Breast epithelium (tissue), 4 donors: ENCODE measurements around the gene ADCY7. TPM values are rescaled to one million over a fixed set of nuclear protein-coding genes. Genes with fewer than 3 reads are reported as not detected.

ENCODE experiments used
- DNase-seq, 2 donors: peaks; one replicate each; pipeline ENCODE4 v3.0.0-alpha.2; 2019; ENCODE audit warnings: low spot score in 2 of 2
- H3K27ac ChIP-seq, 2 donors: fragments of 200-600 bp; sonication (generic) in 1 of 2; one replicate each; pipeline ENCODE4 v1.5.1; 2016 to 2019; ENCODE audit warnings: mild to moderate bottlenecking in 1 of 2
- H3K27me3 ChIP-seq, 2 donors: fragments of 200-600 bp; sonication (generic) in 1 of 2; one replicate each; pipeline versions ENCODE4 v1.5.1 to v1.6.0; 2017 to 2019; ENCODE audit warnings: control low read depth in 1 of 2, mild to moderate bottlenecking in 1 of 2
- H3K36me3 ChIP-seq: fragments of 200-600 bp; one replicate; pipeline ENCODE4 v1.5.1; 2019
- H3K4me1 ChIP-seq, 2 donors: fragments of 200-600 bp; sonication (generic); one replicate each; pipeline ENCODE4 v1.5.1; 2016 to 2019; ENCODE audit warnings: control low read depth in 1 of 2
- H3K4me3 ChIP-seq, 3 donors: fragments of 200-600 bp; sonication (generic); 1 replicate in 2 of 3; 2 replicates in 1 of 3; pipeline ENCODE4 v1.5.1; 2016 to 2019; ENCODE audit warnings: mild to moderate bottlenecking in 3 of 3, moderate library complexity in 2 of 3
- H3K9me3 ChIP-seq, 2 donors: fragments of 200-600 bp; sonication (generic) in 1 of 2; one replicate each; pipeline ENCODE4 v1.5.1; 2016 to 2019; ENCODE audit warnings: control low read depth in 1 of 2
- POLR2A ChIP-seq: fragments of 450-650 bp; IDR thresholded peaks from one replicate; pipeline ENCODE4 v1.6.1; 2016; ENCODE audit warnings: antibody characterized with exemption, mild to moderate bottlenecking, moderate library complexity
- POLR2AphosphoS5 ChIP-seq, 3 donors: sonication (generic); formaldehyde crosslinking; IDR thresholded peaks; one replicate each; pipeline ENCODE4 v1.6.1; 2017; ENCODE audit warnings: antibody characterized with exemption in 3 of 3
- intact Hi-C: fragments of 100-400 bp; cut with DNase I; formaldehyde crosslinking; loops from one replicate; pipeline ENCODE4 v1.15.1; 2023; ENCODE audit warnings: low total_unique reads
- total RNA-seq, 3 donors: library from RNA; depleted of rRNA; stranded (reverse); fragments of >200 nt; gene quantifications; one replicate each; pipeline ENCODE4 v1.1.0, GENCODE V29; 2016
- TF ChIP-seq, protein P1 (sequence below), 3 donors: fragments of 450-650 bp; IDR thresholded peaks; one replicate each; pipeline ENCODE4 v1.5.1; 2016 to 2017; ENCODE audit warnings: antibody characterized with exemption in 3 of 3, mild to moderate bottlenecking in 3 of 3, moderate library complexity in 3 of 3

ADCY7 gene
- total RNA-seq, 3 donors from 2014 or later, result 6.2 to 30.7 (median 10.2) TPM

DNA sequence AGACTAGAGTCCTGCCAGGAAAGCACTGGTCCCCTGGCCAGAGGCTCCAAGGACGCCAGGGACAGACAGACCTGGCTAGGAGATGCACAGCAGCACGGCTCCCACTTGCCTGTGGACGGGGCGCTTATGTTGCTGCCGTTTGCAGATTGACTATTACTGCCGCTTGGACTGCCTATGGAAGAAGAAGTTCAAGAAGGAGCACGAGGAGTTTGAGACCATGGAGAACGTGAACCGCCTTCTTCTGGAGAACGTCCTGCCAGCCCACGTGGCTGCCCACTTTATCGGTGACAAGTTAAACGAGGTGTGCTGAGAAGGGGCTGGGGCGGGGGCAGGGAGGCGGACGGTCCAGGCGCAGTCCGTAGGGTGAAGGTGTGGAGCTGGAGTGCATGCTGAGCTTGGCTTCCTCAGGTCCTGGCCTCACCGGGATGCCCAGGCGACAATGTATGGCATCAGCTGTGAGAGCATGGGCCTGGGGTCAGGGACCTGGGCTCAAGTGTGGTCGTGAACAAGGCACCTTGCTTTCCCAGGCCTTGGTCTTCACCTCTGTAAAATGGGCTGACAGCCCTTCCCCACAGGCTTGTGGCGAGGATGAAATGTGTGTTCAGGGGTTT is 45.6 kb downstream of the ADCY7 start:
- H3K4me3 ChIP-seq, result no peak overlapping the region
- no peaks in the 10 kb centered on the region for H3K27me3 ChIP-seq
- no peak overlapping the region for H3K27ac ChIP-seq
- intact Hi-C loops, result no loop called here
- no peaks in the 10 kb centered on the region for H3K9me3 ChIP-seq
- DNase-seq, result no peak
- TF ChIP-seq POLR2A, result no peak
- TF ChIP-seq POLR2AphosphoS5 (IDR thresholded peaks at IDR 0.05), result no peak
- TF ChIP-seq, protein P1, sequence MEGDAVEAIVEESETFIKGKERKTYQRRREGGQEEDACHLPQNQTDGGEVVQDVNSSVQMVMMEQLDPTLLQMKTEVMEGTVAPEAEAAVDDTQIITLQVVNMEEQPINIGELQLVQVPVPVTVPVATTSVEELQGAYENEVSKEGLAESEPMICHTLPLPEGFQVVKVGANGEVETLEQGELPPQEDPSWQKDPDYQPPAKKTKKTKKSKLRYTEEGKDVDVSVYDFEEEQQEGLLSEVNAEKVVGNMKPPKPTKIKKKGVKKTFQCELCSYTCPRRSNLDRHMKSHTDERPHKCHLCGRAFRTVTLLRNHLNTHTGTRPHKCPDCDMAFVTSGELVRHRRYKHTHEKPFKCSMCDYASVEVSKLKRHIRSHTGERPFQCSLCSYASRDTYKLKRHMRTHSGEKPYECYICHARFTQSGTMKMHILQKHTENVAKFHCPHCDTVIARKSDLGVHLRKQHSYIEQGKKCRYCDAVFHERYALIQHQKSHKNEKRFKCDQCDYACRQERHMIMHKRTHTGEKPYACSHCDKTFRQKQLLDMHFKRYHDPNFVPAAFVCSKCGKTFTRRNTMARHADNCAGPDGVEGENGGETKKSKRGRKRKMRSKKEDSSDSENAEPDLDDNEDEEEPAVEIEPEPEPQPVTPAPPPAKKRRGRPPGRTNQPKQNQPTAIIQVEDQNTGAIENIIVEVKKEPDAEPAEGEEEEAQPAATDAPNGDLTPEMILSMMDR (IDR thresholded peaks at IDR 0.05), result no peak
- no peaks in the 10 kb centered on the region for H3K4me1 ChIP-seq
- no peaks in the 10 kb centered on the region for H3K36me3 ChIP-seq

DNA sequence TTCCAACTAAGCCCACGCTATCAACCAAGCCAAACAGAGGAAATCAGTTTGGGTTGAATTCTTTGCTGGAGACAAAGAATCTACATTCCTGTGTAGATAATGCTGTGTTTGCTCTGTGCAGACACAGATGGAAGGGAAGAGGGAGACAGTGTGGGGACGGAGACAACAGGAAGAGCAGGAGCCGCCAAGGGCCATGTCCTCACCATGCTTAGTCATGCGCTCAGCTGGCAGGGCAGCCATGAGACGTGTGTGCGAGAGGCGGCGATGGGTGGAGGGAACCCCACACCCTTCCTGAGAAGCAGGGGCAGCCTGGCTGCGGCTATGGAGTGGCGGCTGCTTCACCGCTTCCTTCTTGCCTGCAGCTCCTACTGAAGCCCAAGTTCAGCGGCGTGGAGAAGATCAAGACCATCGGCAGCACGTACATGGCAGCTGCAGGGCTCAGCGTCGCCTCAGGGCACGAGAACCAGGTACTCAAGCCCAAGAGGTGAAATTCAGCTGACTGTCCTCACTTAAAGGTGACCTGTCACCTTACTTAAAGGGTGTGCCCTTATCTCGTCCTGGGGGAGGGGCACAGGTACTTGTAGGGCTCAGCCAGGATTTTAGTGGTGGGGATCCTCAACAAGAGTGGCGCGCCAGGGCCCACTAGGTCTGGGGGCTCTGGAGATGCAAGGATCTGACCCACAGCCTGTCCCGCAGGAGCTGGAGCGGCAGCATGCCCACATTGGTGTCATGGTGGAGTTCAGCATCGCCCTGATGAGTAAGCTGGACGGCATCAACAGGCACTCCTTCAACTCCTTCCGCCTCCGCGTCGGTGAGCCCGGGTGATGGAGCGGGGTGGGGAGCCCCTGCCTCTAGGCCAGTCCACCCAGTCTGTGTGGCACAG is 47.5 kb downstream of the ADCY7 start:
- peak overlapping the region; percentile 66 to 79 for H3K27ac ChIP-seq
- H3K27me3 ChIP-seq, result no peaks in the 10 kb centered on the region
- no peak overlapping the region for H3K4me3 ChIP-seq
- no peaks in the 10 kb centered on the region for H3K9me3 ChIP-seq
- H3K4me1 ChIP-seq, result no peaks in the 10 kb centered on the region
- no peak for TF ChIP-seq POLR2A
- TF ChIP-seq POLR2AphosphoS5 (IDR thresholded peaks at IDR 0.05), result peak in 1 of 3 donors; percentile 56
- TF ChIP-seq, protein P1 (IDR thresholded peaks at IDR 0.05), result no peak
- no peaks in the 10 kb centered on the region for H3K36me3 ChIP-seq
- intact Hi-C loops, result no loop called here
- DNase-seq, result peak in 1 of 2 donors; percentile 30

DNA sequence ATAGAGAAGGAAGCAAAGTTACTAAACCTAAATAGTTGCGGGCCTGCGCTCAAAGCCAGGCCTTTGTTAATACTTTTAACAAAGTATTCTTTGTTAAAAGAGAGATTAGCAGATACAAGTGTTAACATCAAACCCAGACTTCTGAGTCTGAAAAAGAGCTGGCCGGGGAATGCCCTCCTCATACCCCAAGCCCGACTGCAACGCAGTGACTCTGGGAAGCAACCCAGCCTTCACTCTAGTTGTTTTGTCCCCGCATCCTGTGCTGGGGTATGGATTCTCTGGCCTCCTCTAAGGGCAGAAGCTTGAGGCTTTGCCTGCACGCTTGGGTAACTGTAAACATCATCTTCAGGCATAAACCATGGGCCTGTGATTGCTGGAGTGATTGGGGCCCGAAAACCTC is 48.3 kb downstream of the ADCY7 start:
- no peak for DNase-seq
- H3K36me3 ChIP-seq, result no peaks in the 10 kb centered on the region
- no peak overlapping the region for H3K4me3 ChIP-seq
- no peaks in the 10 kb centered on the region for H3K9me3 ChIP-seq
- H3K27me3 ChIP-seq, result no peaks in the 10 kb centered on the region
- TF ChIP-seq, protein P1 (IDR thresholded peaks at IDR 0.05), result no peak
- TF ChIP-seq POLR2A, result no peak
- TF ChIP-seq POLR2AphosphoS5 (IDR thresholded peaks at IDR 0.05), result no peak
- intact Hi-C loops, result no loop called here
- H3K4me1 ChIP-seq, result no peaks in the 10 kb centered on the region
- H3K27ac ChIP-seq, result peak overlapping the region in 1 of 2 donors; percentile 79

DNA sequence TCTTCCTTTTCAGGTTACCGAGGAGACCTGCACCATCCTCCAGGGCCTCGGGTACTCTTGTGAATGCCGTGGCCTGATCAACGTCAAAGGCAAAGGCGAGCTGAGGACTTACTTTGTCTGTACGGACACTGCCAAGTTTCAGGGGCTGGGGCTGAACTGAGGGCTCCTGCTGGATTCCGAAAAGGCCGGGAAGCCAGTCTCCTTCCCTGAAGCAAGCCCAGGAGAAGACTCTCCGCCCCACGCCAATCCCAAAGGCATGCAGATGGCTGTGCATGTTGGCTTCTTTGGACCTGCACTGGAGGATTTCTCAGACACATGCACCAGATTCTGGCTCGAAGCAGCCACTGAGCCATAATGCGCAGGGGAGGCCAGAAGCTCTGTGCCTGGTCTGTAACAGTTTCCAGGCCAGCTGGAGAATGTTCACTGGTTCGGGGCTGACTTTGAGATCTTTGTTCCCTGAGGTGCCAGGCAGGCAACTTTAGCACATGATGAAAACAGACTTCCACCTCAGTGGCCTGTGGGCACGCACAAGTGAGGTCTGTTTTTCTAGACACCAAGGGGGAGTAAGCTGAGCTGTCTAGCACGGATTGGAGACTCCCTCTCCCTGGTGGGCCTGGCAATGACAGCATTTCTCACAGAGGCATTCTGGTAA is 49.1 kb downstream of the ADCY7 start:
- intact Hi-C loops, result no loop called here
- Histone ChIP-seq H3K4me3 (no peak overlapping the region), H3K4me1 (no peaks in the 10 kb centered on the region), H3K27me3 (no peaks in the 10 kb centered on the region), H3K9me3 (no peaks in the 10 kb centered on the region), H3K36me3 (no peaks in the 10 kb centered on the region), H3K27ac (no peak overlapping the region)
- peak in 1 of 2 donors; percentile 14 for DNase-seq
- TF ChIP-seq POLR2A (no peak), POLR2AphosphoS5 (IDR thresholded peaks at IDR 0.05) (no peak)
- TF ChIP-seq, protein P1 (IDR thresholded peaks at IDR 0.05), result no peak
